SK-N-MC (cell line): ENCODE measurements around the gene ZBTB7C.

Experiments
- EZH2 ChIP-seq: fragments of 200-600 bp; sonication (generic); IDR thresholded peaks from one replicate; pipeline ENCODE4 v1.6.1; 2017; ENCODE audit warnings: antibody characterized with exemption
- FOXP2 ChIP-seq: optimal IDR thresholded peaks from 2 replicates; pipeline ENCODE3; 2011; ENCODE audit warnings: mild to moderate bottlenecking, moderate library complexity; ENCODE audit not compliant: insufficient read depth; ENCODE audit errors: extremely low read length, control extremely low read depth
- POLR2AphosphoS5 ChIP-seq: IDR thresholded peaks from 2 replicates; pipeline ENCODE4 v1.6.1; 2012; ENCODE audit warnings: mild to moderate bottlenecking, low read depth, low read length, borderline replicate concordance

DNA sequence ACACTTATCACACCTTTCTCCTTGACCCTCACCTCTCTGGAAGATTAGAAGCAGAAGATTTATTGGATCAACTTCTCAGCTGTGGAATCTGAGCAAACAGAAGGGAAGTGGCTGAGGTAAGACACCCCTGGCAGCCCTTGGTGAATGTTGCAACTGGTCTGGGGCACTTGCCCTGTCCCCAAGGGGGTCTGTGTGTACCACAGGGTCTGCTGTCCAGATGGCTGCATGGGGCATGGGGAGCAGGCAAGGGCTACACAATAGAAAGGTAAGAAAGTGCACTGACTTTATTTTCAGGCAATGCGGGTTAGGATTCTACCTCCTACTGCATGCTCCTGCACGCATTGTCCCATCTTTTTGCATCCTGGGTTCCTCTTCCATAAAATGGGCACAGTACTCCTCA, 240.3 kb downstream of the ZBTB7C start:
- no peak for TF ChIP-seq POLR2AphosphoS5
- TF ChIP-seq EZH2: no peak
- TF ChIP-seq FOXP2: no peak
